NCI-H524 (cell line): ENCODE measurements around the gene NXPH2.

Experiments used
- DNase-seq, 2 experiments: peaks; one replicate each; lab custom pipeline; 2025; lab: John Stamatoyannopoulos, UW

The NXPH2 gene

GRCh38 chr2:138779781-138780445 lies at the start of gene NXPH2:
Gene NXPH2 (minus strand): TSS chr2:138780390. CDS start chr2:138780241, 149 bp downstream.
- peak; percentile 10 to 53 for DNase-seq

DNA sequence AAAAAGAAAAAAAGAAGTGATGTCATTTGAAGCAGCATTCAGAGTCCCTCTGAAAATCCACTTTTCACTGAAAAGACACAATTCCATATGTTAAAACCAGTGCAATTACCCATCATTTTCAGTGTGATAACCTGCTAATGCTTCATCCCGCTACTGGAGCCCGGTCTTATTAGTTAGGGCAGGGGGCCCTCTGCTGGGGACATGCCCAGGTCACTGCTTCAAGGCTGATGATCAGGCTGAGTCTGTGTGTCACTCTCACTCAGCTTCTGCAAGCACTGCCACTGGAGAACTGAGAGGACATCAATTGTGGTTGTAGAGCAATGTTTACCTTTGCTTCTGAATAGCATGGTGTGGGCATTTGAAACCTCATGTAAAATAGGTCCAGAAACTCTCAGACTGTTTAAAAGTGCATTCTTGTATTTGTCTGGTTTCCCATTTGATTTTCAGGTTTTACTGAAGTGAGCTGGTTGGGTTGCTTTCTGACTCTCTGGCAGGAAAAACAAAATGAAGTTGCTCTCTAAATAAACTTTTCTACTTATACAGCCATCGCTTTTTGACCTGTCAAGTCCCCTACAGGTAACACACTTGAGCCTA lies 49.2 kb upstream of the NXPH2 start:
- DNase-seq = peak; percentile 24 to 78

DNA sequence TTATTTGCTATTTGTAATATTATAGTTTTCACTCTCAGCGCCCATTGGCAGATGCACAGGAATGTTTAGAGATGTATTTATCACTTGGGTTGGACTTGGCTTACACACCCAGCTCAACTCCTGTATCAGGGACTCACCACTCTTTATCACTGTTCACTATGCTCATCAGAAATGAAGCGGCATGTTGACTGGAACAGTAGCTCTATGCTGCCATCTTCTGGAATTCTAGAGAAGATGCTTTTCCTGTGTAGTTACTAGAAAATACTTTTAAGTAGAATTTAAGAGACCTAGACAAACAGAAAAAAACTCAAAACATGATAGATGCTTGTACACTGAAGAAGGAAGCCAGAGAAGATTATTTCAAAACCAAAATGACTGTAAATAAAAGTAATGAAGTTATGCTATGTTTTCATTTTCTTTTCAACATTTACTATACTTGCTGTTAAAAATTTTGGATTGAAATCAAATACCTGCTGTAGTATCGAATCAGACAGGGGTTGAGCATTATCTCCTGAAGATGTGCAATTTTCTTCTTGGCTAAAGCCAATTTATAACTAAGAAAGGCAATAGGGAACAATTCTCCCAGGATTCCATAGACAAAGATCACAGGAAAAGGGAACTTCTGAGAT lies 47.4 kb upstream of the NXPH2 start:
- peak; percentile 50 to 67 for DNase-seq

GRCh38 chr2:138823666-138824065 lies 43.5 kb upstream of the NXPH2 start:
- peak in 1 of 2 experiments; percentile 19 for DNase-seq

GRCh38 chr2:138819964-138820363 lies 39.8 kb upstream of the NXPH2 start:
- no peak for DNase-seq

- DNase-seq = peak; percentile 32 to 70
Observed at GRCh38 chr2:138818556-138818955, 38.4 kb upstream of the NXPH2 start.

DNA sequence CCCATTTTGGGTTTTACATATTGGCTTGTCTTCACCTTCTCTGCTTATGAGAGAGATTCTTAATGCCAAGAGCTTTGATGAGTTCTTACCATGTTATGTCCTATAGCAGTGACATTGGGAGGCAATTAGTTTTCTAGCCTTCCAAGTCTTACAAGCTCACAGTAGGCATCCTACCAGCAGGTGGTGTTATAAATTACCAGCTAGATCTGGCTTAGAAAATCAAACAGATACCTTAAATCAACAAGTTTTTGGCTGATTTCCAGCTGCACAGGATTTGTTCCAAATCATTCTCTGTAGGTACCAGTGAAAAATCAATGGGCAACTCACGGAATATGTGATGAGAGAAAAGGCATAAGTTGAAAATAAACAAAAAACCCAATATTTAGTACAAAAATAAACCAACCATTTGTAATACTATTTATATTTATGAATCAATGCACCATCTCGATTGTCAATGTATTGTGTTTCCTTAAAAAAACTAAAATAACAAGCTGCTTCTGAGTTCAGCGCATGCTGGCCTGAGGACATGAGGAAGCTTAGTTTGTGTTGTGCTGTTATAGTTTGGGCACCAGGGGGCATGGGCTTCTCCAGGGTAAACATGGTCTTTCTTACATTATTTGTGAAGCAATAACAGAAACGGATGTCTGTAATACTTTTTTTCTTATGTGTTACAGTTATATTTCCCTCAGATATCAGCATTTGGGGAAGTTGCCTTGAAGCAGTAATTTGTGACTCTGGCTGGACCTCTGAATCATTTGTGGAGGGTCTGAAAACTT lies 34.1 kb upstream of the NXPH2 start:
- DNase-seq = peak in 1 of 2 experiments; percentile 18

GRCh38 chr2:138811431-138811830 lies 31.2 kb upstream of the NXPH2 start:
- no peak for DNase-seq

DNA sequence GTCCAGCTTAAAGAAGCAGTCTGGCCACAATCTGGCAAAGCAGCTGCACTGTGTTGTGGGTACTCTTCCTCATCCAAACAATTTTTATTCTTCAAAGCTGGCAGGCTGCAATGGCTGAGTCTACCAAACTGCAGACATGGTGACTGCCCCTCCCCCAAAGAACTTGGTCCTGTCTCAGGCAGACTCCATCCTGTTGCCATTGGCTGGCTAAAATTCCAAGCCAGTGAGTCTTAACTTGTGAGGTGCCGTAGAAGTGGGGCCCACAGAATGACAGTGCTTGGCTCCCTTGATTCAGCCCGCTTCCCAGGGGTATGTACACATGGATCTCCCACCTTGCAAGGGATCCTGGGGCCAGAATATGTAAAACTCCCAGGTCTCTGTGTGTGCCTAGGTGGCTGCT lies 14.5 kb upstream of the NXPH2 start:
- no peak for DNase-seq

GRCh38 chr2:138787053-138787666 lies 7.0 kb upstream of the NXPH2 start:
- peak in 1 of 2 experiments; percentile 58 for DNase-seq

DNA sequence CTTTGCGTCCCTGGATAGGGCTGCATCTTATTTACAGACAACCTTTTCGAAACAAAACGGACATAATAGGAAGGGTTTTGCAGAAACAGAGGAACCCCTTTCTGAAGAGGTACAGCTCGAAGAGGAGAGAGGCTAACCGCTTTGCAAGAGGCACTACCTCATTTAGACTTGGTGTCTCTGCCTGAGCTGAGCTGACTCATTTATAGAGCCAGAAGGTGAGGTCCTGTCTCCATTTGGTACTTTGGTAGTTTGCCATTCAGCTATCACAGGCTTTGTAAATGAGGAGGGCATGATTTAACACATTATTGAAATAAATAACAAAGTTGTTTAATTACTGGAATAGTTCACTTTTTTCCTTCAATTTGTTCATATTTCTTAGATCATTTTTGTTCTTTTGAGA lies 2.2 kb upstream of the NXPH2 start:
- DNase-seq = no peak

DNA sequence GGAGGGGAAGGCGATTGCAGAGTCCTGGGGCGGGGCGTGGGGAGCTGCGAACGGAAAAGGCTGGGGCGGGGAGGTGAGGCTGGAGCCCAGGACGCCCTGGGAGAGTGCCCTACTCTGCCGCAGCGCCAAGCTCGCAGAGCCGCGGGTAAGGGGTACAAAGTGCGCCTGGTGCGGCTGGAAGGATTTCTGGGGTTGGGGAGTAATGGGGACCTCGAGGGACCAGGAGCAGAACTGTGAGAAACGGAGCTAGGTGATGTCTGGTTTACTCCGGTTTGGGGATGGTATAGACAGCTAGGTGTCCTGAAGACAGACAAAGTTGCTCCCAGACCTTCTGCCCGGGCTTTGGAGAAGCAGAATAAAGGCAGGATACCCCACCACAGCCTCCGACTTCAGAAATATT lies 718 bp upstream of the NXPH2 start:
- DNase-seq = no peak

GRCh38 chr2:138780446-138780880 lies 273 bp upstream of the NXPH2 start:
- no peak for DNase-seq

GRCh38 chr2:138779406-138779780 lies 797 bp downstream of the NXPH2 start:
- peak; percentile 23 to 57 for DNase-seq

- DNase-seq = peak in 1 of 2 experiments; percentile 56
Observed at GRCh38 chr2:138777996-138778395, 2.2 kb downstream of the NXPH2 start.

DNA sequence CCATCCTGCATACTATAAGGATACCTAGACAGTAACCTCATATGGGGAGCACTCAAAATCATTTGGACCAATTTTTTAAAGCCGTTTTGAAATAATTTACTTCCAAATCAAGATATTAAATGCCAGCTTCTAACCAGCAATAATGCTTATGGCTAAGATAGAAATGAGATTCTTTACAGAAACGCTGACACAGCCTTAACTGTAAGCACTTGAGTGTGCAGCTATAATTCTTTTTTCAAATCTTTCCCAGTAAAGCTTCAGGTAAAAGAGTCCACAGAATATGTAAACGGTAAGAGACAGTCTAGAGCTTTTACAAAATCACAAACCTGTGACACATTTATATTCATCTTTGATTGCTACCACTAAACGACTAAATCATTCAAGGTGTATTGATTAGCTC lies 4.5 kb downstream of the NXPH2 start:
- DNase-seq = no peak

GRCh38 chr2:138771534-138771933 lies 8.7 kb downstream of the NXPH2 start:
- peak in 1 of 2 experiments; percentile 38 for DNase-seq

DNA sequence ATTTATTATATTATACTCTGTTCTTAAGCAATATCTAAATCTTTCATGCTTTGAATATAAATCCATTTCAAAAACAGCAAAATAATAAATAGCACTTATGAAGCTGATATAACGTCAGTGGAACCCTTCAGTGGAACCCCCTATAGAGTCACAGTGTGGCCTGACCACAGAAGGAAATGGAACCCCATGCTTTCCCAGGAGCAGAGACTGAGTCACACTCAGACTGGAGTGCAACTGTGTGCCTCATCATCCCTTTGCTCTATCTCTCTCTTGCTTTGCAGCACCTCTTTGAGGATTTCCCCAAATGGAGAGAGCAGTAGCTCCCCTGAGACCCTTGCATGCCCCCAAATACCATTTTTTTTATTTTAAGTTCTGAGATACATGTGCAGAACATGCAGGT lies 13.1 kb downstream of the NXPH2 start:
- DNase-seq = no peak

GRCh38 chr2:138766464-138766863 lies 13.7 kb downstream of the NXPH2 start:
- DNase-seq = no peak

- DNase-seq = no peak
Observed at GRCh38 chr2:138763971-138764370, 16.2 kb downstream of the NXPH2 start.

DNA sequence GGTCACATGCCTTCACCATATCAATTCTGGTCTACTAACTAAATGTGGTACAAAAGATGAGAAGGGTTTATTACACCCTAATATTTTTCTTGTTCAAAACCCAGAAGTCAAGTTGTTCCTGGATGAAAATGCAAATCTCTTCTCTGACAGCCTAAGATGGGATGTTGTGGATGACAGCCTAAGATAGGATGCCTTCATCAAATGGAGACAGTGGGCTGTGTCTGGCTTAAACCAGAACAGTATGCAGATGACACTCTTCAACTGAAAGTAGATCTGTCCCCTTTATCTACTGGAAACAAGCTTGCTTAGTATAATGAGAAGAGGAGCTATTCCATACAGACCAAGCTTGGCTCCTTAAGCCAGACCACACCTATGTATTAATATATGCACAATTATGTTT lies 17.7 kb downstream of the NXPH2 start:
- DNase-seq = no peak

DNA sequence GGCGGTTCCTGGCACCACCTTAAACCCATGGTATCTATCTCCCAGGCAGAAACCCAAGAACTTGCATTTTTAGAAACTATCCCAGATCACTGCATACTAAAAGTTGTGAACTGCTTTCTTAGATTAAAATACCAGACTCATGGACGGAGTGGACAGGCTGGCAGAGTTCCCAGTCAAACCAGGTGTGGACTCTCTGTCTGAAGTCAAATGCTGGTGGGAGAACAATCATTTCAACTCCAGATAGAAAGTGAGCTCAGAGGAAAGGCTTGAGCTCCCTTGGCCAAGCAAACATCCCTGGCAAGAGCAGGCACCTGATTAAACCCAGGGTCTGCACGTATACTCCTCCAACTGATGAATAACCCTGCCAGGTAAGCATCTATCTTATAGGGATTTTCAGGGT lies 19.5 kb downstream of the NXPH2 start:
- DNase-seq = no peak
